HUDEP-2 (cell line): Measurements from ENCODE around the gene PLPP6.

ENCODE experiments used
- DNase-seq, 76 experiments: peaks; one replicate each; lab custom pipeline; 2025; ENCODE audit not compliant: unreplicated experiment in 76 of 76; lab: John Stamatoyannopoulos, UW

The PLPP6 gene

DNA sequence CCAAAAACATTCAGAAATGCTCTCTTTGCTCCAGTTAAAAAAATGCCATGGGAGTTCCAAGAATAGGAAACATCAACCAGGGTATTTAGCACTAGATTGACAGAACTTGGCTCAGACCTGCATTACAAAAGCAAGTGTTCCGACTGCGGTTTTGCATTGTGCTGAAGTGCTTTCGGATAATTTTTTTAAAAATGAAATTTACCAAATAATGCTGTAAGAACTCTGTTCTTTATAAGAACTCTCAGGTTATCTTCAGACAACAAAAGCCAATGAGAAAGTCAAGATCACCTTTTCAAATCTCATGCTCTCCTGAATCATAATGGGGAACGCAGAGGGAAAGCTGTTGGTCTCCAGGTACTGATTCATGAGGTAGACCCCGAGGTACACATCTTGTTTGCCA lies 483 bp upstream of the PLPP6 start:
- DNase-seq, result no peak

DNA sequence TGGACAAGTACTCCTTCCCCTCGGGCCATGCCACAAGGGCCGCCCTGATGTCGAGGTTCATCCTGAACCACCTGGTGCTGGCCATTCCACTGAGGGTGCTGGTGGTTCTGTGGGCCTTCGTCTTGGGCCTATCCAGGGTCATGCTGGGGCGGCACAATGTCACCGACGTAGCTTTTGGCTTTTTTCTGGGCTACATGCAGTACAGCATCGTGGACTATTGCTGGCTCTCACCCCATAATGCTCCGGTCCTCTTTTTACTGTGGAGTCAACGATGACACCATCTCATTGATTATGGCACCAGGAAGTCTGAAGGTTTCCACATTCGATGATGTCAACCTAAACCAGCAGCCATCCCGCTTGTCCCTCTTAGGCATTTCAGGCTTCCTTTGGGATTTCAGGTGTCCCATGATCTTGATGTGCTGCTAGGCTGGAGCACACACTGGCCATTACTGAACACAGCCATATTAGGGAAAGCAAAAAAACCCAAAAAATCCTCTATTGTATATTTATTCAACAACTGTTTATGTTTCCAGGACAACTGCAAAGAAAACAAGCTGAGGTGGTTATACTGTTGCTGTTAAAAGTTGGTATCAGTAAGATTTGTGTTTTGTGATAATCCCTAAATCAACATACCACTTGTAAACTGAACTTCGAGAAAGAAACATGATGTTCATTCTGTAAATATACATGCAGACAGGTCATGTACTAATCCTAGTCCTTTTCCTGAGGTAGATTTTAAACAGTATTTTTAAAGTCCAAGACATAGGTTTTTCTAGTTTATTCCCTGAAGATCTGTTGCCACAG lies 1.1 kb downstream of the PLPP6 start:
- DNase-seq, result no peak

DNA sequence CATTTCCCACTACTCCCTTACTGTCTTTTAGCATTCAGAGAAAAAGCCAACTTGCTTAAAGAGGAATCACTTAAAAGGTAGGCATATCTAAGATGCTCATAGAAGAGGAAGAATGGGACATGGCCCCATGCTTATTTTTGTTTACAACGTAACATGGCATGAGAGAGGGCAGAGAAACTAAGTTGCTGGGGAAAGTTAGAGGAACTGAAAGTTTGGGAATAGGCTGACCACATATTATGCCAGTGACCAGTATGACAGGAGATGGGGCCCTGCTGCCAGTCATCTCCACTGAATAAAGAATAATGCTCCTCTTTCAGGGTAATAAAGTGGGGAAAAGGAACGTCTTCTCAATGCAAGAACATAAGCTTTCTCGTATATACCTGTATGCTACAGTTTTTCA lies 1.9 kb downstream of the PLPP6 start:
- no peak for DNase-seq

DNA sequence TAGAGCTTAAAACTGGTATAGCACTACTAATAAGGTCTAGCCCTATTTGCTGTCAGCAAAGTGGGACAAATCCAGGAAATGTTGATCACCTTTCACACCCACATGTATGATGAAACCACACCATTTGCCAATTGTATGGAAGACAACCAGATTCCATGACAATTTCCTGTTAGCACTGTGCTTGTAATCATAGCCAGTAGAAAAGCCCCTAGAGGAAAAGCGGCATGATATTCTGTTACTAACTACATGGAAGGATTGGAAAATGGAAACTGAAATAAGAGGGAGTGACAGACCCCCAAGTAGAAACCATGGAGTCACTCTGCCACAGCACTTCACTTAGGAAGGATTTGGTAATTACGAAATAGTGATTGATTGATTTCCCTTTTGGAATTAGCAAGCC lies 3.3 kb downstream of the PLPP6 start:
- DNase-seq, result no peak

DNA sequence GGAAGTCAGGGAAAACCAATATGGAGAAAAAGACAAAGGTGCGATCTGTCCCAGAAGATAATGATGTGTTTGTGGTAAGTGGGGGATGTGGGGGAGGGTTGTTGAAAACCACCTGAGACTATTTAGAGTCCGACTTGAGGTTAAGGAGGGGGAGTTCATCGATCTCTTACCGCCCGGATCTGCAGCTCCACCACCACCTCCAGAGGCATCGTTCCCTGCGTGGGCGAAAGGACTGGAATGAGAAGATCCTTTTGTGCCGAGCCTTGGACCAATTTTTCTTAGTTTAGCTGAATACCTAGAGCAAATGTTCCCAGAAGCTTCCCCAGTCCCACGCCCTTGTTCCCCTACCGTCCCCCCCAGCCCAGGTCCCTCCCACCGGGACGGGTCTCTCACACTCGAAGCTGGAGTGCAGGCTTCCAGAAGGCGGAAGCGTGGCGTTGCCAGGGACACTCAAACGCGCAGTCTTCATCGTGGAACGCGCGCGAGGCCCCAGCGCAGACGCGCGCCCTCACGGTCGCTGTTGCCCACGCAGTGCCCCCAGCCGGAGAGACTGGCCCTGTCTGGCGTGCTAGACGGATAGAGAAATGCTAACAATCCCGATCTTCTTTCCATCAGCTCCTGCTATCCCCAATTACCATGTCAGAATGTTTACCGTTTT lies 4.1 kb downstream of the PLPP6 start, which contains the start of gene SPATA6L:
Gene SPATA6L (minus strand): TSS at position 439 of the 658 bp plus-strand sequence. CDS start 230 bp downstream, at position 209.
- DNase-seq, result peak in 18 of 76 experiments; percentile 5 to 39 (median 18)

DNA sequence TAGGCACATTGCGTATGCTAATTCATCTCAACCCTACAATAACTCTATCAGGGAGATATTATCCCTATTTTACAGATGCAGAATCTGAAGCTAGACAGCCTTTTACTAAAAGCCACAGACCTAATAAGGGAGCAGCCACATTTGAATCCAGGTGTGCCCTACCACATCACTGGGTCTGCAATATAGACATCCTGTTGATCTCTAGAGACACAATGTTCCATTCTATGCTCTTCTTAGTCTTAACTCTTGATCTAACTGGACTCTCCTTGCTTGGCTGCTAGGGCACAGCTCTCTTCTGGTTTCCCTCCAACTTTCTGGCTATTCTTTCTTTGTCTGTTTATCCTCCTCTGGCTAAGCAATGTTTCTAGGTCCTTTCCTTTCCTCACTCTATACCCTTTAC lies 5.6 kb downstream of the PLPP6 start:
- DNase-seq, result no peak

DNA sequence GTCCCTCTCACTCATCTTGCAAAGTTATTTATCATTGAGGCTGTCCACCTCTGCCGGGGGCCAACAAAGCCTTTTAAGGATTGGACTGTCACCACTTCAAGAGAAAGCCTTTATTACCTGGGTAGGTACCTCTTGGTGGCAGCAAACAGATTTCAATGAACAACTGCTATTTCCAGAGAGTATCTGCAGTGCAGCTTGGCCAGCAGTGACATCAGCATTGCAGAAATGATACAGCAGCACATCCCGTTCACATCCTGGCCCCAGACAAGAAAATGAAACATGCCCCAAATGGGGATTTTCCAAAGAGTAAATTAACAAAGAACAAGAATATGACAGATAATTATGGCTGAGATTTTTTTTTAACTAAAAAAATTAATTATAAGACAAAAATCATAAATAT lies 6.5 kb downstream of the PLPP6 start:
- DNase-seq, result no peak

DNA sequence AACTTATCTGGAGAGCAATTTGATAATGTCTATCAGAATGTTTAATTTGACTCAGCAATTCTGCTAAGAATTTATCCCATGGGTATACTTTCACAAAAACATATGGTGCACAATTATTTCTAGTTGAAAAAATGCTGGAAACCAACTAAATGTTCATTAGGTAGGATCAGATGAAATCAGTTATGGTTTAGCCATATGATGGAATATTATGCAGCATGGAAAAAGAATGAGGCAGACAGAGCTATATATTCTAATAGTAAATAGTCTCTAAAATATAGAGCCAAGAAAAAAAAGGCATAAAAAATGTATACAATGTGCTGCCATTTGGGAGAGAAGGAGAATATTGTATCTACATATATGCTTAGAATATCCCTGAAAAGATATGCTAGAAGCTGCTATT lies 7.8 kb downstream of the PLPP6 start:
- no peak for DNase-seq

DNA sequence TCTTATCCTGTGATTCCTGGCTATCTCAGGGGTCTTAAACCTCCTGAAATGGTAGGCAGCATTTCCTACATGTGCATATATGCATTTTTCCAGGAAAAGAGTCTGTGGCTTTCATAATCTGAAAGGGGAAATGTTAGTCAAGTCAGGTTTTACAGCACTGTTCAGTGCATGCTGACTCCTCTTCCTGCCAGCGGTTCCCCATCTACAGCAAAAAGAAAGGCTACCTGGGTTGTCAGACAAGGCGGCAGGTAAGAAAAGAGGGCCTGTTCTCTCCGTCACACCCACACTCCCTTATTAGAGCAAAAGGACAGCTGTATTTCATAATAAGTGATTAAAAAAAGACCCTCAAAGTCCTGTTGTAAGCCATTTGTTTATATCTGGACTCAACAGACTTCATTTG lies 8.5 kb downstream of the PLPP6 start:
- DNase-seq, result no peak

DNA sequence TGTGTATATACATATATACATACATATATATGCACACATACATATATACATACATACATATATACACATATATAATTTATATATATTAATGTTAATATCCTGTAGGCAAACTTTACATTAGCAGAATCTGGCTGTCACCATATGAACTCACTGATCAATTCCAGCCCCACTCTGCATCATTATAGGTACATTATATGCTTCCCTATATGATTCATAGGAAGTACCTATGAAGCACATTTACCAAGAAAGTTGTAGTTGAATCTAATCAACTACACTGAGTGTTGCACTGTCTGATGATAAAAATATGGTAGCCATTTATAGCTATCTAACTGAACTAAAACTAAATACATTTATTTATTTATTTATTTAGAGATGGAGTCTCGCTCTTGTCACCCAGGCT lies 9.6 kb downstream of the PLPP6 start:
- no peak for DNase-seq

DNA sequence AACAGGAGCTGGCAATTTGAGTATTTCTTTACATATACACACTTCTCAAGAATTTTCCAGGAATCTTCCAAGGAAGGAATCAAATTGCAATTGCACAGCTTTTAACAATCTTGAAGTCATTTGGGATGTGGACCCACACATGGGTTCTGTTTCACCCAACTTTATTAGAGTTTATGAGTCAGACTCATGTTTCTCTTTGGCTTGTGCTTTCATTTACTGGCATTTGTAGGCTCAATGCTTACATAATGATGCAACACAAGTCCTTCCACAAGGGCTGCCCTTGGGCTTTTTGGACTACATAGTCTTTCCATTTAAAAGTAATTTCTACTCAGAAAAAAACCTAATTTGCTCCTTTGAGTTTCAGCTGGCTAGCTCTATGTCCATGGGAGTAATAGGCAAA lies 12.7 kb downstream of the PLPP6 start:
- DNase-seq, result no peak

DNA sequence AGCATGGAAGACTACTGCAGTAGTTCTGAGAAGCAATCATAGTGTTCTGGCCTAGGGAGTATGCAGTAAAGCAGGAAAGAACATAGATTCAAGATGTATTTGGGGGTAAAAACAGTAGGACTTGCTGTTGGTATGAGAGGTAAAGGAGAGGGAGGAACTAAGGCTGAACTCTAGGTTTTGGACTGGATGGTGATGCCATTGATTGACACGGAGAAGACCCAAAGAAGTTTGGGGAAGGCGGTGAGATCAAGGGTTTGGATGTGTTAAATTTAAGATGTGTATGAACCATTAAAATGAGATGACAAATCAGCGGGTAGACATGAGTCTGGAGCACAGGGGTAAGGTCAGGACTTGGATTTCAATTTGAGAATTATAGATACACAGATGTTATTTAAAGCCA lies 15.3 kb downstream of the PLPP6 start:
- DNase-seq, result no peak

DNA sequence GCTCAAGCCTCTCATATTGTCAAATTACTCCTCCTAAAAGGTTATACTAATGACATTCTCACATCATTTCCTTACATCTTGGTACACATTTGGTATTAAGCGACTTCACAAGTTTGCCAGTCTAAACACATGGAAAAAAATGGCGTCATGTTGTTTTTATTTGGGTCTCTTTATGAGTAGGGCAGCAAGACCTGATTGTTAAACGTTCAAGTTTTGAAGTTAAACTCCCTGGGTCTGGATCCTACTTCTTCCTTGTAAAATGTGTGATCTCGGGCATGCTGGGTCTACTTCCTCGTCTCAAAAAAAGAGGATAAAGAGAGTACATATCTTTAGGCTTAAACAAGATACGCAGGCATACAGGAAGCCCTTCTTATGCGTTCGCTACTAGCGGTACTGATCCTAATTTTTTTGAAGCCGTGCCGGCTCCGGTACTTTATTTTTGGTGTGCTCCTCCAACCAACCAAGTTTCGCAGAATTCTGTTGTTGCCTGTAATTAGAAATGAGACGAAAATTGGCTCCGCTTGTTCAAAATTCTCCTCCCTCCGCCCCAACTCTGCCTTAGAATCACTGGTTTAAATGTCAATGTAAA lies 16.7 kb downstream of the PLPP6 start:
- DNase-seq, result peak in 24 of 76 experiments; percentile 8 to 74 (median 38)

DNA sequence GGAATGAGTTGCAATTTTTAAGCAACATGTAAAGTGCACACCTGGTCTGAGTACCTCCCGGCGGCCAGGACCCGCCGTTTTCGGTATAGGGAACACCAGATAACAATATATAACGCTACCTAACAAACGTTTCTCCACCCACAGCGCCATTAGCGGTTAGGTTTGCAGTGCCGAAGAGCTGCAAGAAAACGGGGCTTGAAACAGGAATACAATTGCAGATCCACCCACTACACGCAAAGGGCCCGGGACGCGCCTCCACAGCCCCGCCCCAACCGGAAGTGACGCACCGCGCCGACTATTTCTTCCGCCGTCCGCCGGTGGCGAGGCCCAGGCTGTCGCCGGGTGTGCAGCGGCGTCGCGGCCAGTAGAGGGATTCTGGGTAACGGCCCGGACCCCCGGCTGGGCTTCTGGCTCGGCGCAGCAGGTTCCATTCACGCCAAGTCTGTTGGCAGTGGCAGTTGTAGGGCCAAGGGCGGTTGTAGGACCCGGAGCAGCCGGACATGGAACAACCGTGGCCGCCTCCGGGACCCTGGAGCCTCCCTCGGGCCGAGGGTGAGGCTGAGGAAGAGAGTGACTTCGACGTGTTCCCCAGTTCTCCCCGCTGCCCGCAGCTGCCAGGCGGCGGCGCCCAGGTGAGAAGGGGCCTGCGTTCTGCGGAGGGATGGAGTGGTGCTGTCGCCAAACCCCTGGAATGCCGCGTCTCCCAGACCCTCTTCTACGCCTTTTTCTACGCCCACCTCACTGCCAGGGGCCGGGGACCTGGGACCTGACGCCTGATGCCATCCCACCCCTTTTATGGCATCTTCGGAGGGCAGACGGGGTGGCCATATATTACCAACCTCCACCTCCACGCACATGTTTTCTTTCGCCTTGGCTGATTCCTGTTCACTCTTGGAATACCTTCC lies 17.4 kb downstream of the PLPP6 start, which contains the start of gene CDC37L1:
Gene CDC37L1 (plus strand): TSS at position 302 of the 905 bp plus-strand sequence. CDS start 199 bp downstream, at position 501.
- peak in 75 of 76 experiments; percentile 58 to 98 (median 94) for DNase-seq

DNA sequence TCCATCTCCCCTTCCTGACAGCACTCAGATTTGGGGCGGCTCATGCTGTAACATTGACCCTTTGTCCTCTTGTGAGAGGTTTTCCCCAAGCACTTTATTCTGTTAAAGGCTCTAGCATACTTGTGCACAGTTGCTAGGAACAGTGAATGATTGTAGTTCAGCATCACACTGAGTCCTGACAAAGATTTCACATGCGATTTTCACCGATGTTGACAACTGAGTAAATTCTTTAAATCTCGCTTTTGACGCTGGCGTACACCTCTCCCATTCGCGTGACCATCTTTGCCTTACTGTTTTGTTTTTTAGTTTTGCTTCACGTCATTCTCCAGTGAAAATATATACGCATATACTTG lies 18.1 kb downstream of the PLPP6 start:
- no peak for DNase-seq

DNA sequence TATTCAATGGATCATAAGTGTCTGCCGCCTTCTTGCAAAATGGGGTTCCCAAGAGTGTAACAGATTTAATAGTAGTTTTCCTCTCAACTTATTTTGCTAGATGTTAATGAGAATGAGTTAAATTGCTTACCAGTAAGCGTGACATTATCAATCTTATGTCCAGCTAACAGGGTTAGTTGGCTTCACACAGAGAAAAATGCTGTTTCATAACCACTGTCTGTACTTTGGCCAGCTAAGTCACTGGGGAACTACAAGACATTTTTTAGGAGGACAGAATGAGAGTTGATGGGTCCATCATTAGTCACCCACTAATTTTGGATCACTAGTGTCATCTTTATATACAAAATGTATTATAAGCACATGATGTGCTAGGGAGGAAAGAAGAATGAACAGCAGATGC lies 18.7 kb downstream of the PLPP6 start:
- DNase-seq, result no peak

DNA sequence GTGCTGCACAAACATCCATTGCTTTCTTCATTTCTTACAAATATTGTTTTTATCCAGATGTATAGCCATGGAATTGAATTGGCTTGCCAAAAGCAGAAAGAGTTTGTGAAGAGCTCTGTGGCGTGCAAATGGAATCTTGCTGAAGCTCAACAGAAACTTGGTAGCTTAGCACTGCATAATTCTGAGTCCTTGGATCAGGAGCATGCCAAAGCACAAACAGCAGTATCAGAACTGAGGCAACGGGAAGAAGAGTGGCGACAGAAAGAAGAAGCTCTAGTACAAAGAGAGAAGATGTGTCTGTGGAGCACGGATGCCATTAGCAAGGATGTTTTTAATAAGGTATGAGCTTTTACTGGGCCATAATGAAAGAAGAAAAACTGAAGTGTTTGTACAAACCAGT lies 22.7 kb downstream of the PLPP6 start:
- no peak for DNase-seq

DNA sequence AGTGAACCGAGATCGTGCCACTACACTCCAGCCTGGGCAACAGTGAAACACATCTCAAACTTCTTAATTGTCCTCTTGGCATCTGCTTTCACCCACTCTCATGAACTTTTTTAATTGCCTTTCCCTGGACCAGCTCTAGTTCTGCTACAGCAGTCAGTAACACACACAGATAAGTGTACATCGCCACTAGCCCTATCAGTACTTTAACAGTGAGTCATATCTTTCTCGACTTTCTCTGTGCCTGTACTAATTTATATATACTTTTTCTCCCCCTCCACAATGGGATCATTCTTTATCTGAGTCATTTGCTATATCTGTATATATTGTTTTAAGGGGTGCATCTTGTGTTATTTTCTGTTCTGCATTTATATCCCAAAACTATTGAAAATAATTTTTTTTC lies 24.0 kb downstream of the PLPP6 start:
- DNase-seq, result peak in 35 of 76 experiments; percentile 6 to 69 (median 40)

DNA sequence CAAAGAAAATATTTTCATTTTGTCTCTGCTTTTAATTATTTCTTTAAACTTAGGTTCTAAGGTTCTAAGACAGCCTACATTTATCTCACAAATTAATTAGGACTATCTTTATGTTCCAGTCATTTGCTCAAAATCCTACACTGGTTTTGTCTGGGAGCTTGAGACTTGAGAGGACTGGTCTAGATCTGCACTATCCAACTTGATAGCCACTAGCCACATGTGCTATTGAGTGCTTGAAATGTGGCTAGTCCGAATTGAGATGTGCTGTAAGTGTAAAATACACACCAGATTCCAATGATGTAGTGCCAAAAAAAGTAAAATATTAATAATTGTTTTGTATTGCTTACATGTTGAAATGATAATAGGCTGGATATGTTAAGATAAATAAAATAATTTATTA lies 24.5 kb downstream of the PLPP6 start:
- DNase-seq, result peak in 10 of 76 experiments; percentile 3 to 38 (median 15)

DNA sequence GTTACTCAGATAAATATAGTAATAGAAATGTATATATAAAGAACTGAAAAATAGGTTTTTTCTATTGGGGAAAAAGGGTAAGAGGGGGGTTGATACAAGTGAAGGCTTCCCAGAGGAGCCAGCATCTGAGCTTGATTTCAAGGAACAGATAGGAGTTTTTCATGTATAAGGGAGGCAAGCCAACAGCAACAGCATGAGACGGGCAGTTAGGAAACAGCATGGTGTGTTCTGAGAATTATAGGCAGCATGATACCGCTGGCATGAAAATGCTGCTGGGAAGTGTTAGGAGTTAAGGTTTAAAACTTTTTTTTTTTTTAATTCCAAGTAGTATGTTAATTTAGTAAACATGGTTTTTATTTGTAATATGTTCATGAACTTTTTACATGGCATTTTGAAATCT lies 26.9 kb downstream of the PLPP6 start:
- peak in 18 of 76 experiments; percentile 2 to 61 (median 14) for DNase-seq

DNA sequence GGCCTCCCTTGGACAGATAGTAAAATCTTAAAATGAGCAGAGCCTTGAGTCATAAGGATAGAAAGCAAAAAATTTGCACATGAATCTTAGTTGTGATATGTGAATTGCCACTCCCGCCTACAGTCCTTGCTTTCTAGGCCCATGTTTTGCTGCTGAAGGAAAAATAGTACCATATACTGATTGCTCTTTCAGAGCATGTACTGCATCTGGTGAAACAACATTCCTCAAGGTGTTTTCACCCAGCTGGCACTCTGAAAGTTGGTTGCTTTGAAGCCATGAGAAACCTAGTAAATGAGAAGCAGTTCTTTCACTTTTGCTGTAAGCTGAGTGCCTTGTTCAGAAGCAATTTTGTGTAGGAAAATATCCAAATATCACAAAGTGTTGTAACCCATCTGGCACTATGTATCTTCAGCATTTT lies 27.6 kb downstream of the PLPP6 start:
- peak in 1 of 76 experiments; percentile 15 for DNase-seq
